RPMI7951 (cell line): ENCODE measurements around the gene ICOSLG. TPM values are rescaled to one million over a fixed set of nuclear protein-coding genes. Genes with fewer than 3 reads are reported as not detected.
"Not testable (repeated sequence)": the region's sequence is repeated elsewhere in the genome, so short reads cannot be mapped to it uniquely, and the experiment has no call there.

Experiments used
- DNase-seq: peaks from one replicate; pipeline ENCODE4 v3.0.0-alpha.2; 2012; ENCODE audit warnings: low read depth
- total RNA-seq: library from RNA; depleted of rRNA; stranded (reverse); fragments of >200 nt; shearing (Covaris generic); gene quantifications from 2 replicates; pipeline ENCODE4 v1.2.3, GENCODE V29; 2014

ICOSLG gene
- total RNA-seq, 1 experiment from 2014 or later, result 4.6 TPM

DNA sequence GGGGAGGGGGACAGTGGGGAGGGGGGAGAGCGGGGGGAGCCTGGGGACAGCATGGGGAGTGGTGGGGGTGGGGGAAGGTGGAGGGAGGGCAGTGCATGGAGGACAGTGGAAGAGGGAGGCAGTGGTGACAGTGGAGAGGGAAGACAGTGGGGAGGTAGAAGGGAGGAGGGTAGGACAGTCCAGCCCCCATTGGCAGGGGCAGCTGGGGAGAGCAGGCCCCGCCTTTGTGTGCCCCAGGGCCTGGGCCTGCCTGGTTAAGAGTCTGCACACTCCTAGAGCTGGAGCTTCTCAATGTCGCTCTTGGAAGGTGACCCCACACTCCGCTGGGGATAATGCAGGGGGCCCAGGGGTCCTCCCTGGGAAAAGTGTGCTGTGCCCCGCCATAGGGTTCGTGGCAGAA lies 15.1 kb downstream of the ICOSLG start:
- not testable (repeated sequence) for DNase-seq

DNA sequence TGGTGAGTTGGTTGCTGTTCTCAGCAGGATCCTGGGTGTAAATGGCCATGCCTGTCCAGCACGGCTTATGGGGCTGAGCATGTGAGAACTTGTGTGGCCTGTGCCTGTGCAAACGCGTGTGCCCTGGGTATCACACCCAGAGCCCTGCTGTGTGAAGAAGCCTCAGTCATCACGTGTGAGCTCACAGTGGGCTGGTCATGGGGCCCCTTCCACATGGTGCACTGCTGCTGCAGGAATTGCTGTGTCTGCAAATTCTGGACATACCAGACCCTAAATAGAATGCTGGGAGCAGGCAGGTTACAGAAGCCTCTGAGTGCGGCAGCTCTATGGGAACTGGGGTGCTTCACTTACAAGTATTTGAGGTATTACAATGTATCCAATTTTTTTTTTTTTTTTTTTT lies 17.4 kb downstream of the ICOSLG start:
- DNase-seq, result not testable (repeated sequence)

DNA sequence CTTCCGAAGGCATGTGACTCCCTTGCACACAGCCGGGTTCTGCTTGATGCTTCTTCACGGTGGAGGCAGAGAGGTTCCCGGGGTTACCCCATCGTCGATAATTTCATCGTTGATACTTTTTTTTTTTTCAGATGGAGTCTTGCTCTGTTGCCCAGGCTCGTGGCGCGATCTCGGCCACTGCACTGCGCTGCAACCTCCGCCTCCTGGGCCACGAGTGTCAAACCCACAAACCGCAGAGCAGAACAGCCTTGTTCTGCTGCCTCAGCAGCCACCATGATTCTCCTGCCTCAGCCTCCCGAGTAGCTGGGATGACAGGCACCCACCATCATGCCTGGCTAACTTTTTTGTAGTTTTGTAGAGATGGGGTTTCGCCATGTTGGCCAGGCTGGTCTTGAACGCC lies 20.1 kb downstream of the ICOSLG start:
- DNase-seq, result not testable (repeated sequence)

- not testable (repeated sequence) for DNase-seq
These were observed 22.3 kb downstream of the ICOSLG start for GRCh38 chr21:44218461-44218860.

DNA sequence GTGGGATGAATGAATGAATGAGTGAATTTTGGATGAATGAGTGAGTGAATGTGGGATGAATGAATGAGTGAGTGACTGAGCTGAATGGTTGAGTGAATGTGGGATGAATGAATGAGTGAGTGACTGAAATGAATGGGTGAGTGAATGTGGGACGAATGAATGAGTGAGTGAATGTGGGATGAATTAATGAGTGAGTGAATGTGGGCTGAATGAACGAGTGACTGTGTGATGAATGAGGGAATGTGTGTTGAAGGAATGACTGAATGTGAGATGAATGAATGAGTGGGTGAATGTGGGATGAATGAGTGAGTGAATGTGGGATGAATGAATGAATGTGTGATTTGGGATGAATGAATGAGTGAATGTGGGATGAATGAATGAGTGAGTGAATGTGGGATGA lies 28.8 kb downstream of the ICOSLG start:
- not testable (repeated sequence) for DNase-seq

GRCh38 chr21:44211574-44211973 lies 29.2 kb downstream of the ICOSLG start:
- DNase-seq, result not testable (repeated sequence)

DNA sequence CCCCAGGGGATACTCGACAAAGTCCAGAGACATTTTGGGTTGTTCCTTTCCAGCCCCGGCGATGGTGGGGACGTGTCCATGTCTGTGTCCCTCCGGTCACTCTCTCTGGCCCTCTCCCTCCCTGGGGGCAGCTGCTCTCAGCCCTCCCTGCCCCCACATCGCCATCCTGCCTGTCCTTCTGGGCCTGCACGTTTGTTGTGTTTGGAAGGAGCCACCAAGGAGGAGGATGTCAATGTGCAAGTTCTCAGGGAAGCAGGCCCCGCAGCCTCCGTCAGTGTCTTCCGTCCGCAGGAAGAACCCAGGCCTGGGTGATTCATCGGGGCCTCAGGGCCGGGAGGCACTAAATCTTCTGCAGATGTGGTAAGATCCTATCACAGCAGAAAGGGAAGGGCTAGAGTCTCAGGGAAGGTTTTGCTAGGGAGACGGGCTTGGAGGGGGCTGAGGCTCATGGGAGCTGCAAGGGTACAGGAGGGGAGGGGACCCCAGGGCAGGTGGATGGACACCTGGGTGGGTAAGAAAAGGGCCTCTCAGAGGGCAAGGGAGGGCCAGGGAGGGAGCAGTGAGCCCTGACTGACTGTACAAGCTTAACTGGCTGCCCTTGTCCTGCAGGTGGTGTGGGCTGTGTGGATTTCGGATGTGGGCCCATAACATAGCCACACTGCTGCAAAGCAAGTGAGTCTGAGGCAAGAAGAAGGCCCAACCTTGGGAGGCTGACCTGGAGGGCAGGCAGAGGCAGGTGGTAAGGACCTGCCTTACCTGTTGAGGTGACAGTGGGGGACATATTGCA lies 32.7 kb downstream of the ICOSLG start:
- DNase-seq, result peak; percentile 81

GRCh38 chr21:44206698-44207676 lies 33.8 kb downstream of the ICOSLG start:
- not testable (repeated sequence) for DNase-seq

DNA sequence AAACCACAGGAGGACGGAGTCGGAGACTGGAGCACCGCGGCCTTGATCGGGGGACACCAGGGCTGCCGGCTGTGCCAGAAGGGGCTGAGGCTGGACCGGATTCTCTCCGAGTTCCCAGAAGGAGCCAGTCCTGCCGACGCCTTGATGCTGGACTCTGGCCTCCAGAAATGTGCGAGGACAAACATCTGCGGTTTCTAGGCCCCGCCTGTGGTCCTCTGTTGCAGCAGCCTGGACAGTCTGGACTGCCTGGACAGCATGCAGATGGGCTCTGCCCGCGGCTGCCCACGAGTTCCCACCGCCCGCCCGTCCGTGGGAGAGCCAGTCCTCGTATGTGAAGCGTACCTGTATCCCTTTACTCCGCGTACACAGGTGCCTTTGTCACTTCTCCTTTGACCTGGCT lies 34.6 kb downstream of the ICOSLG start:
- not testable (repeated sequence) for DNase-seq

GRCh38 chr21:44202590-44203299 lies 38.0 kb downstream of the ICOSLG start:
- DNase-seq, result not testable (repeated sequence)

DNA sequence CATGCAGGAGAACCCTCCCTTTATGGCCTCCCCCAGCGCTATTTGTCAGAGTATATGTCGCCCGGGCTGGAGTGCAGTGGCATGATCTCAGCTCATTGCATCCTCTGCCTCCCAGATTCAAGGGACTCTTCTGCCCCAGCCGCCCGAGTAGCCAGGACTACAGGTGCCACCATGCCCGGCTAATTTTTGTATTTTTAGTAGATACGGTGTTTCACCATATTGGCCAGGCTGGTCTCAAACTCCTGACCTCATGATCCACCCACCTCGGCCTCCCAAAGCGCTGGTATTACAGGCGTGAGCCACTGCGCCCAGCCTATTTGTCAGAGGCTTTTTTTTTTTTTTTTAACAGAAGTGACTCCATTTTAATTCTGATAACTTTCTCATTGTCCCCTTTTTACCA lies 40.7 kb downstream of the ICOSLG start:
- peak; percentile 0 for DNase-seq

GRCh38 chr21:44199448-44199847 lies 41.3 kb downstream of the ICOSLG start:
- peak; percentile 0 for DNase-seq

GRCh38 chr21:44197156-44197516 lies 43.6 kb downstream of the ICOSLG start:
- not testable (repeated sequence) for DNase-seq

DNA sequence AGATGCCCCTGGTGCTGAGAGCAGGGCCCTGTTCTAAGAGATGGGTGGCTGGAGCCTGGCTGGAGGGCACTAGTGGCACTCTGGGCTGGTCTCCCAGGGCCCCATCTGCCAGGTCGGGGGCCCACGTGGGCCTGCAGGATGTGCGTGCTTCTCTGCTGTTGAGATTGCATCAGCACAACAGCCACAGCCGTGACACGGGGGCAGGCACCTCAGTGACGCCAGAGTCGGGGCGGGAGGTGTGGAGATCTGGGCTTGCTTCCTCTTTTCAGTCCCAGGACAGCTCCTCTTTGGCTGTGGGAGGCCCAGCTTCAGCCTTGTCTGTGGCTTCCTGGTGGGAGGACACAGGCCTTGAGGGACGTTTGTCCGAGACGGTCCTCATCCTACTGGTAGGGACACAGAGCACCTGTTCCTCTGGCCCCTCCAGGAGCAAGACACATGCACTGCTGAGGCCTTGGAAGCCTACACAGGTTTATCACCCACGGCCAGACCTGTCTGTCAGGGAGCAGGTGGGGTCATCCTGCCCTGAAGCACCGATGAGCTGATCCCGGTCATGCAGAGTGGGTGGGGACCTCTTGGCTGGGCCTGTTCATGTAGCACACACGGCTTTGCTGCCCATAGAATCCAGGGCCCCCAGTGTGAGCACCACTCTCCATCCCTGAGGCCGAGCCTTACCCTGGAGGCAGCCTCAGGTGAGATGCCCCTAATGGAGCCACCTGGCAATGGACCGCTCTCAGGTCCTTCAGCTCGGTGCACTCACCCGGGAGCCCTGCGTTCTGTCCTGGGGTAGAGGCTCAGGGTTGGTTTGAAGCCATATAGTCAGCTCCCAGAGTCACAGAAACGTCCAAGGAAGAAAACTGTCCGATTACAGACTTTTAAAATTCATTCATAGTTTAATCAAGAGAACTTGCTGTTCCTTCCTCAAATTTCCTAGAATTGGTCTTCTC lies 44.3 kb downstream of the ICOSLG start:
- not testable (repeated sequence) for DNase-seq

DNA sequence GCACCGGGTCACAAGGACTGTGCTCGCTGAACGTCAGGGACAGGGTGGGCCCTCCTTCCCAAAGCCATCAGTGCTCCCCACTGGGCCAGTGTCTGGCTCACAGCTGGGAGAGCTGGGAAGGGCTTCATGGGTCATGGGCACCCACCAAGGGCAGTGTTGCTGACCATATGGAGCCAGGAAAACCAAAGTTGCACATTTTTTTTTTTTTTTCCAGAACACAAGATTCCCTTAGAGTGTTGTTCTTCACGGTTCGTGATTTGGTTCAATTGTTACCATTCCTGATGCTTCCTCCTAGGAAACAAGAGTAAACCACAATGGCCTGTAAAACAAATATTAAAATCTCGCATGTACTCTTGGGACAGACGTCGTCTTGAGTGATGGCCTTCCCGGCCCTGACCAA lies 45.9 kb downstream of the ICOSLG start:
- peak; percentile 26 for DNase-seq

- not testable (repeated sequence) for DNase-seq
These were observed 46.3 kb downstream of the ICOSLG start for GRCh38 chr21:44194451-44194850.

DNA sequence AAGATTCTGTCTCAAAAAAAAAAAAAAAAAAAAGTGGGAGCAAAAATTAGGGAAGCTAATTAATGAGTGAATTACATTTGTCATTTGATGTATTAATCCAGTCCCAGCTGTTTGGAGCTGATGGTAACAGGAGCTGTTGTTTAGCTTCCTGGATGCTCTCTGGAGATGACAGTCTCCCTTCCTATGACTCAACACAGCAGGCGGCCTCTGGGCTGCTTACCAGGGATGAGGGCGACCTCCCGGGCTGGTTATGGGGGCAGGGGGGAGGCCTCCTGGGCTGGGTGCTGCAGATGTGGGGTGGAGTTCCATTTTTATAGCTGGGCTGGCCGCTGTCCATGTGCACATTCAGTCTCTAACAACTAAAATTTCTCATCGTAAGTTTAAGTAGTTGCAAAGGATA lies 47.6 kb downstream of the ICOSLG start:
- not testable (repeated sequence) for DNase-seq

- peak; percentile 29 for DNase-seq
These were observed 50.1 kb downstream of the ICOSLG start for GRCh38 chr21:44190349-44191271.

GRCh38 chr21:44184862-44185261 lies 55.9 kb downstream of the ICOSLG start:
- not testable (repeated sequence) for DNase-seq

GRCh38 chr21:44182202-44182601 lies 58.5 kb downstream of the ICOSLG start:
- not testable (repeated sequence) for DNase-seq
